GM06990 (cell line): ENCODE results near the gene MRM3.
A peak's percentile ranks its signal among the peaks of the same experiment; 100 is the strongest.
"Not testable (repeated sequence)": the region's sequence is repeated elsewhere in the genome, so short reads cannot be mapped to it uniquely, and the experiment has no call there.

Source experiments
- DNase-seq: peaks from one replicate; pipeline ENCODE4 v3.0.0-alpha.2; 2011; ENCODE audit not compliant: insufficient read length; ENCODE audit errors: extremely low read depth
- H3K27me3 ChIP-seq: replicated peaks from 2 replicates; pipeline ENCODE4 v1.6.0; 2011; ENCODE audit warnings: low read length; ENCODE audit not compliant: control insufficient read depth, insufficient read depth
- H3K36me3 ChIP-seq: 2 replicates; pipeline ENCODE4 v1.5.1; 2011; ENCODE audit warnings: low read length; ENCODE audit not compliant: control insufficient read depth, insufficient read depth
- H3K4me3 ChIP-seq: replicated peaks from 2 replicates; pipeline ENCODE4 v1.5.1; 2011; ENCODE audit warnings: low read depth, mild to moderate bottlenecking, control low read depth, low read length
- CTCF ChIP-seq: IDR thresholded peaks from 2 replicates; pipeline ENCODE4 v1.5.1; 2011; ENCODE audit warnings: low read length, control low read depth, mild to moderate bottlenecking, inconsistent platforms; ENCODE audit not compliant: insufficient read depth, poor library complexity, severe bottlenecking

The MRM3 gene

GRCh38 chr17:746783-747629 is 35.1 kb upstream of the MRM3 start:
- Histone ChIP-seq H3K36me3 (peaks cover 39% of the 10 kb centered on the region), H3K4me3 (no peak overlapping the region), H3K27me3 (no peaks in the 10 kb centered on the region)
- no peak for TF ChIP-seq CTCF
- DNase-seq = no peak

GRCh38 chr17:748604-749003 is 33.5 kb upstream of the MRM3 start:
- not testable (repeated sequence) for DNase-seq, H3K27me3 ChIP-seq, H3K4me3 ChIP-seq
- peaks cover 33% of the 10 kb centered on the region for H3K36me3 ChIP-seq

DNA sequence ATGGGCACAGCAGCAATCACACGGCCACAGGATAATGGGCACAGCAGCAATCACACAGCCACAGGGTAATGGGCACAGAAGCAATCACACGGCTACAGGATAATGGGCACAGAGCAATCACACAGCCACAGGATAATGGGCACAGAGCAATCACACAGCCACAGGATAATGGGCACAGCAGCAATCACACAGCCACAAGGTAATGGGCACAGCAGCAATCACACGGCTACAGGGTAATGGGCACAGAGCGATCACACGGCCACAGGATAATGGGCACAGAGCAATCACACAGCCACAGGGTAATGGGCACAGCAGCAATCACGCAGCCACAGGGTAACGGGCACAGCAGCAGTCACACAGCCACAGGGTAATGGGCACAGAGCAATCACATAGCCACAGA is 32.8 kb upstream of the MRM3 start:
- DNase-seq, H3K4me3 ChIP-seq, H3K27me3 ChIP-seq: not testable (repeated sequence)
- peaks cover 27% of the 10 kb centered on the region for H3K36me3 ChIP-seq

DNA sequence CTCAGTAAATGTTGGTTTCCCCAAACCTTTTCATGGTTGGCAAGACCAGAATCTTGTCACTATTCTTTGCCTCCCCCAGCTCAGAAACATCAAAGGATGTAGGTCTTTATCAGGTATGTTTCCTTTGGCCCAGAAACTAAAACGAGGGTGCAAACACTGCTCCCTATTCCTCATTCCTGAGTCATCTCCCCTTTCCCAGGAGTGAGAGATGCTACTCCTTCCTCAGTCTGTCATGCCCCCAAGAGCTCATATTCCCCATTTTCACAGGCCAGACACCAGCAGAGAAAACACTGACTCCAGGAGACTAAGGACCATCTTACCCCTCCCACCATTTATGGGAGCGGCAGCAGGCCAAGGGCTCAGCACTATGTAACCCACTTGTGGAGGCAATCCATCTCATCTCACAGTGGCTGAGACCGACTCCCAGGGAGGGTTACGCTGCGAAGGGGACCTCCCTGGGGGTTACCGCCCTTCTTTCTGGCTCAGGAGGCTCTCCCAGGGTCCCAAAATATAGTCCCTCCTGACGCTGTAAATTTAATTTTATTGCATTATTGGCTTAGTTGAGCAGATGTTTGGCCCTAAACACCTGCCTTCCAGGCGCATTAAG is 31.6 kb upstream of the MRM3 start:
- Histone ChIP-seq H3K36me3 (peaks cover 16% of the 10 kb centered on the region), H3K4me3 (peak overlapping the region; percentile 69), H3K27me3 (no peaks in the 10 kb centered on the region)
- no peak for DNase-seq
- no peak for TF ChIP-seq CTCF

GRCh38 chr17:751269-752001 is 30.7 kb upstream of the MRM3 start:
- TF ChIP-seq CTCF = no peak
- peaks cover 14% of the 10 kb centered on the region for H3K36me3 ChIP-seq
- peak overlapping the region; percentile 69 for H3K4me3 ChIP-seq
- no peaks in the 10 kb centered on the region for H3K27me3 ChIP-seq
- peak; percentile 71 for DNase-seq

GRCh38 chr17:752002-752619 is 30.0 kb upstream of the MRM3 start, which contains the start of gene GEMIN4:
Gene GEMIN4 (minus strand): TSS chr17:752264. CDS start chr17:752142, 122 bp downstream.
- TF ChIP-seq CTCF = peak; percentile 95
- peak; percentile 97 for DNase-seq
- Histone ChIP-seq H3K36me3 (peaks cover 15% of the 10 kb centered on the region), H3K4me3 (peak within 1 kb of the TSS; percentile 69), H3K27me3 (no peaks in the 10 kb centered on the region)
